HG02884 (cell line): ENCODE data around the gene SBK3.
"Not testable (repeated sequence)": the region's sequence is repeated elsewhere in the genome, so short reads cannot be mapped to it uniquely, and the experiment has no call there.

Experiments used
- ATAC-seq: cut with Tn5 transposase; IDR thresholded peaks from one replicate; pipeline ENCODE4 v1.9.1; 2021; ENCODE audit warnings: mild to moderate bottlenecking, moderate library complexity; ENCODE audit not compliant: unreplicated experiment

The SBK3 gene

GRCh38 chr19:55525289-55526101, 19.8 kb downstream of the SBK3 start:
- no peak for ATAC-seq

GRCh38 chr19:55520691-55521292, 24.6 kb downstream of the SBK3 start:
- ATAC-seq = no peak

- no peak for ATAC-seq
Measured at GRCh38 chr19:55519451-55520311, 25.7 kb downstream of the SBK3 start.

- ATAC-seq = peak; percentile 91
Measured at GRCh38 chr19:55516878-55517620, 28.3 kb downstream of the SBK3 start.

- no peak for ATAC-seq
Measured at GRCh38 chr19:55508120-55508519, 37.2 kb downstream of the SBK3 start.

GRCh38 chr19:55504981-55505380, 40.4 kb downstream of the SBK3 start:
- no peak for ATAC-seq

GRCh38 chr19:55504252-55504603, 41.1 kb downstream of the SBK3 start:
- ATAC-seq = no peak

DNA sequence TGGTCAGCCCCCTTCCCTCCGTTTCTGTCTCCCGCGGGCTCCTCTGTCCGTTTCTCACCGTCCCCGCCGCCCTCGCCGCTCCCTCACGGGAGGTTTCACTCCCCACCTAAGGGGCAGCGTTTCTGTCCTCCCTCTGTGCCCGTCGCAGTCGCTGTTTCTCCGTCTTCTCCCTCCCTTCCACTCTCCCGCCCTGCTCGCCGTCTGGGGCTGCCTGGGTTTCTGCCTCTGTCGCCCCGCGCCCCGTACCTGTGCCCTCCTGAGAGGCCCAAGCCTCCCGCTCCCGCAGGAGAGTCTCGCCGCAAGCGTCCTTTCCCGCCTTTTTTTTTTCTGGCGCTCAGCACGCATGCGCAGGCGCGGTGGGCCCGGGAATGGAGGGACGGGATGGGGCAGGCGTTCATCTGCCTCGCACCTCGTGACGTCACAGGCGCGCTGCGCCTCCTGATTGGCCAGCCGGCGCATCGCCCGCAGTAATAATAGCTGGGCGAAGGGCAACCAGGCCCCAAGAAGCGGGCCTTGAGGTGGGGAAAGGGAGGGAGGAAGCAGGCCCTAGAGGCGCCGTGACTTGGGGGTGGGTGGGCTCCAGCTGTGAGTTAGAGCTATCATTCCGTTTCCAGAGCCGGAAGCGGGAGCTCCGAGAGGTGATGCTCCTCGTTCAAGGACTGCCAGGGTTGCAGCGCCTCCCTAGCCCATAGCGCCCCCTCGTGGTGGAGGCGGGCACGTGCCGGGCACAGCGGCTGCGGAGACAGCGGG, 41.7 kb downstream of the SBK3 start:
- ATAC-seq = peak; percentile 85

DNA sequence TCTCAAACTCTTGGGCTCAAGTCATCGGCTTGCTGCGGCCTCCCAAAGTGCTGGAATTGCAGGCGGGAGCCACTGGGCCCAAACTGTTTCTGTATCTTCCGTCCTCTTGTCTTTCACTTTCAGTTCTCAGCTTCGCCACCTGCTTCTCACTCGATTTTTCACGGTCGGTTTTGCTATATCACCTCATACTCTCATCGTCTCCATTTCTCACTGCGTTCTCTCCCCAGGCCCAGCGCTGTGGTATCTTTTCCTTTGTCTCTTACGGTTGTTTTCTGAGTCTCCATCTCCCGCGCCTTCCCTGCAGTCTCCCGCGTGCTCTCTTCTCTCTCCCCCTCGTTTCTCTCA, 42.2 kb downstream of the SBK3 start:
- no peak for ATAC-seq

DNA sequence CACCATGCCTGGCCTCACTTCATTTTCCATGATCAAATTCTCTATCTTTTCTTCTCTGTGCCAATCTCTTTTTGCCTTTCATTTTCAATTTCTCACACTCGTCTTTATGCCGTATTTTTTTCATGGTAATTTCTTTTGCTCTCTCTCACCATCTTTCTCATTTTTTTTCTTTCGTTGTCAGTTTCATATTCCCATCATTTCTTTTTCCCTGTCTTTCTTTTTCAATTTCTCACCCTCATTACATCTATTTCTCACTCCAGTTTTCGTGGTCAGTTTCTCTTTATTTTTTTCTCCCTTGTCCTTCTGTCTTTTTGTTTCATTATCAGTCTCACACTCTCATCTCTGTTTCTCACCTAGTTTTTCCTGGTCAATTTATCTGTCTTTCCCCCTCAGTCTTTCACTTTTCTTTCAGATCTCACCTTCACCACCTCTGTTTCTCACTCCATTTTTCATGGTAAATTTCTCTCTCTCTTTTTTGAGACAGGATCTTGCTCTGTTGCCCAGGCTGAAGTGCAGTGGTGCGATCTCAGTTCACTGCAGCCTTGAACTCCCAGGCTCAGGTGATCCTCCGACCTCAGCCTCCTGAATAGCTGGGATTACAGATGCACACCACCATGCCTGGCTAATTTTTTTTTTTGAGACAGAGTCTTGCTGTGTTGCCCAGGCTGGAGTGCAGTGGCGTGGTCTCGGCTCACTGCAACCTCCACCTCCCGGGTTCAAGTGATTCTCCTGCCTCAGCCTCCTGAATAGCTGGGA, 43.0 kb downstream of the SBK3 start:
- no peak for ATAC-seq

DNA sequence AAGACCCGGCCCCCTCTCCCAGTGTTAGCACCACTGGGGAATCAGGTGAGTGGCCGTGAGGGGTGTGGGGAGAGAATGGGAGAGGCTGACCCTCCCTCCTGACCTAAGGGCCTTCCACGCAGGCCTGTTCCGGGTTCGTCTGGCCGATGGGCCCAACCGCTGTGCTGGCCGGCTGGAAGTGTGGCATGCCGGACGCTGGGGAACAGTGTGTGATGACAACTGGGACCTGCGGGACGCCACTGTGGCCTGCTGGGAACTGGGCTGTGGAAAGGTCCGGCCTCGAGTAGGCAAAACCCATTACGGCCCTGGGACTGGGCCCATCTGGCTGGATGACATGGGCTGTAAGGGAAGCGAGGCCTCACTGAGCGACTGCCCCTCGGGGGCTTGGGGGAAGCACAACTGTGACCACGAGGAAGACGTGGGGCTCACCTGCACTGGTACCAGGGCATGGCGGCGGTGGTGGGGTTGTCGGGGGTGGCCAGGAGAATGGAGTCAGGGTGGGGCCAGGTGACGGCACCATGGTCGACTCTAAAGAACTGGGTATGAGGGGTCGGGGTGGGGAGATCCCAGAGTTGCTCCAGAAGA, 44.9 kb downstream of the SBK3 start:
- no peak for ATAC-seq

- ATAC-seq = no peak
Measured at GRCh38 chr19:55498246-55498840, 47.0 kb downstream of the SBK3 start.

DNA sequence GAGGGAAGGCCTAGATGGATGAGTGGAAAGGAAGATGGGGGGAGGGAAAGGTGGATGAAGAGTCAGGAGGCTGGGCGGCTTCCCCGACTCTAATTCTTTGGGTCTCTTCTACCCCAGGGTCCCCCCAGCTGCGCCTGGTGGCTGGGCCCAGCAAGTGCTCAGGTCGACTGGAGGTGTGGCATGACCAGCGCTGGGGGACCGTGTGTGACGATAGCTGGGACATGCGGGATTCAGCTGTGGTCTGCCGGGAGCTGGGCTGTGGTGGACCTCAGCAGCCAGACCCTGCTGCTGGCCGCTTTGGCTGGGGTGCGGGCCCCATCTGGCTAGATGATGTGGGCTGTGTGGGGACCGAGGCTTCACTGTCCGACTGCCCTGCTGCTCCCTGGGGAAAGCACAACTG, 47.6 kb downstream of the SBK3 start:
- no peak for ATAC-seq

- not testable (repeated sequence) for ATAC-seq
Measured at GRCh38 chr19:55496820-55497219, 48.5 kb downstream of the SBK3 start.

- ATAC-seq = no peak
Measured at GRCh38 chr19:55495646-55496349, 49.5 kb downstream of the SBK3 start.

DNA sequence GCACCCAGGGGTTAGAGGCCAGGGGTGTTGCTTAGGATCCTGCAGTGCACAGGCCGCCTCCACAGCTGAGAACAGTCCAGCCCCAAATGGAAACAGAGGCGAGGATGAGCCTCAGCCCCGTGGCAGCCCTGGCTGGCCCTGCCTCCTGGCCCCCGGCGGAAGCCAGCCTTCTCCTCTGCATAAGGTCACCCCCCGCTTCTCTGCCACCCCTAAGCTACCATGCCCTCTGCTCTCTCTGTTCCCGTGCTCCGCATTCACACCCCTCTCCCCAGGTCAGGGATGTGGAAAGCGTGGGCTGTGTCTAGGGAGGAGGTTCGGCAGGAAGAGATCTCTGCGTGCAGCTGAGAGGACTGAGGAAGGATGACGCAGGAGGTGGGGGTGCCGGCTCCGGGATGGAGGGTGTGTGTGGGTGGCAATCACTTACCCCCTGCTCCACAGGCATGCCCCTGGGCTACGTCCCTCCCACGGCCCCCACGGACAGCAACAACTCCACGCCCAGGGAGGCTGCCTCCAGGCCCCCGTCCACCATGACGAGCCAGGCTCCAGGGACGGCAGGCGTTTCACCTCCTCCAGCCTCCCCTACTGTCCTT, 51.1 kb downstream of the SBK3 start:
- ATAC-seq = no peak

GRCh38 chr19:55493645-55494171, 51.6 kb downstream of the SBK3 start:
- no peak for ATAC-seq
